Fibroblast of lung (primary cell): Measurements from ENCODE around the gene BZW2. TPM values are rescaled to one million over a fixed set of nuclear protein-coding genes. Genes with fewer than 3 reads are reported as not detected.
A peak's percentile ranks its signal among the peaks of the same experiment; 100 is the strongest.

Experiments
- DNase-seq, 2 donors: peaks; one replicate each; pipeline versions ENCODE4 v3.0.0 to v3.0.0-alpha.2; 2010; ENCODE audit warnings: low read depth in 2 of 2
- H2AFZ ChIP-seq: 2 replicates; pipeline ENCODE4 v1.5.1; 2012; ENCODE audit warnings: low read length, control low read depth, inconsistent platforms
- H3K27ac ChIP-seq: 2 replicates; pipeline ENCODE4 v1.5.1; 2011; ENCODE audit warnings: low read length, control low read depth; ENCODE audit not compliant: insufficient read depth
- H3K27me3 ChIP-seq: 2 replicates; pipeline ENCODE4 v1.5.1; 2011; ENCODE audit warnings: mild to moderate bottlenecking, low read length; ENCODE audit not compliant: control insufficient read depth, insufficient read depth
- H3K36me3 ChIP-seq: 2 replicates; pipeline ENCODE4 v1.5.1; 2011; ENCODE audit warnings: low read length; ENCODE audit not compliant: control insufficient read depth, insufficient read depth
- H3K4me1 ChIP-seq: 2 replicates; pipeline ENCODE4 v1.5.1; 2011; ENCODE audit warnings: low read length; ENCODE audit not compliant: control insufficient read depth, insufficient read depth; ENCODE audit errors: extremely low read depth
- H3K4me2 ChIP-seq: 2 replicates; pipeline ENCODE4 v1.5.1; 2011; ENCODE audit warnings: low read length, control low read depth; ENCODE audit not compliant: insufficient read depth; ENCODE audit errors: extremely low read depth
- H3K4me3 ChIP-seq, 4 experiments: fragments of 200-600 bp in 1 of 4; sonication (generic) in 1 of 4; replicated peaks in 1 of 4; 2 replicates each; pipeline ENCODE4 v1.5.1; 2011 to 2016; ENCODE audit warnings: low read length in 4 of 4, low read depth in 3 of 4, mild to moderate bottlenecking in 3 of 4, control low read depth in 2 of 4, inconsistent platforms in 1 of 4, mixed read lengths in 1 of 4; ENCODE audit not compliant: insufficient read depth in 1 of 4; ENCODE audit errors: control extremely low read depth in 1 of 4
- H3K79me2 ChIP-seq: 2 replicates; pipeline ENCODE4 v1.5.1; 2012; ENCODE audit warnings: mild to moderate bottlenecking, low read length, inconsistent platforms; ENCODE audit not compliant: control insufficient read depth, insufficient read depth
- H3K9ac ChIP-seq: 2 replicates; pipeline ENCODE4 v1.5.1; 2011; ENCODE audit warnings: mild to moderate bottlenecking, low read length, control low read depth; ENCODE audit not compliant: insufficient read depth
- H3K9me3 ChIP-seq: 2 replicates; pipeline ENCODE4 v1.5.1; 2012; ENCODE audit warnings: low read depth, low read length; ENCODE audit not compliant: control insufficient read depth, insufficient read depth
- H4K20me1 ChIP-seq: 2 replicates; pipeline ENCODE4 v1.5.1; 2011; ENCODE audit warnings: low read length; ENCODE audit not compliant: control insufficient read depth, insufficient read depth; ENCODE audit errors: extremely low read depth
- EZH2 ChIP-seq: IDR thresholded peaks from 2 replicates; pipeline ENCODE4 v1.5.1; 2012; ENCODE audit warnings: low read length, control low read depth, mild to moderate bottlenecking; ENCODE audit errors: missing control alignments
- polyA plus RNA-seq, 2 donors: library from polyadenylated mRNA; depleted of rRNA in 1 of 2; stranded (reverse) in 1 of 2; unstranded in 1 of 2; fragments of >200 nt; gene quantifications; 2 replicates each; pipeline ENCODE4 v1.2.1, GENCODE V29; 2011 to 2012; ENCODE audit warnings: missing spikeins in 1 of 2
- total RNA-seq: library from RNA; depleted of rRNA; stranded (reverse); fragments of >200 nt; gene quantifications from 2 replicates; pipeline ENCODE4 v1.2.1, GENCODE V29; 2014
- TF ChIP-seq, protein P1 (sequence below), 2 donors: IDR thresholded peaks in 1 of 2; conservative IDR thresholded peaks in 1 of 2; 1 replicate in 1 of 2; 2 replicates in 1 of 2; pipeline ENCODE4 v1.5.1; 2011 to 2012; ENCODE audit warnings: low read length in 2 of 2, control low read depth in 1 of 2, inconsistent platforms in 1 of 2, low read depth in 1 of 2, mild to moderate bottlenecking in 1 of 2

The BZW2 gene
- total and polyA plus RNA-seq, 2 donors (not counting 1 experiment from before 2014, with no cell fraction given) = 43.3 to 88.8 TPM

DNA sequence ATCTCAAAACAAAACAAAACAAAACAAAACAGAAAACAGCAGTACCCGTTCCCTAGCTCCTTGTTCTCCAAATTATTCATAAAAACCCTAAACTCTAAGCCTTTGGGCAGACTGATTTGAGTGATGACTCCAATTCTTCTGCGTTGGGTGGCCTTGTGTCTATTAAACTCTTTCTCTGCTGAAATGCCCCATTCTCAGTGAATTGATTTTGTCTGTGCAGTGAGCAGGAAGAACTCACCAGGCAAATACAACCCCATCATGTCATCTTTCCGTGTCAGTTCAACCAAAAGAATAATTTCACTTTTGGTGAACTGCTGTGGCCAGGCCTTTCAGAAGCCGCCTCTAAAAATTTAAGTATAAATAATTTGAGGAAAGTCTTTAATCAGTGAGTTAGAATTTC is 89.0 kb downstream of the BZW2 start:
- no peak overlapping the region for H2AFZ ChIP-seq
- TF ChIP-seq, protein P1, sequence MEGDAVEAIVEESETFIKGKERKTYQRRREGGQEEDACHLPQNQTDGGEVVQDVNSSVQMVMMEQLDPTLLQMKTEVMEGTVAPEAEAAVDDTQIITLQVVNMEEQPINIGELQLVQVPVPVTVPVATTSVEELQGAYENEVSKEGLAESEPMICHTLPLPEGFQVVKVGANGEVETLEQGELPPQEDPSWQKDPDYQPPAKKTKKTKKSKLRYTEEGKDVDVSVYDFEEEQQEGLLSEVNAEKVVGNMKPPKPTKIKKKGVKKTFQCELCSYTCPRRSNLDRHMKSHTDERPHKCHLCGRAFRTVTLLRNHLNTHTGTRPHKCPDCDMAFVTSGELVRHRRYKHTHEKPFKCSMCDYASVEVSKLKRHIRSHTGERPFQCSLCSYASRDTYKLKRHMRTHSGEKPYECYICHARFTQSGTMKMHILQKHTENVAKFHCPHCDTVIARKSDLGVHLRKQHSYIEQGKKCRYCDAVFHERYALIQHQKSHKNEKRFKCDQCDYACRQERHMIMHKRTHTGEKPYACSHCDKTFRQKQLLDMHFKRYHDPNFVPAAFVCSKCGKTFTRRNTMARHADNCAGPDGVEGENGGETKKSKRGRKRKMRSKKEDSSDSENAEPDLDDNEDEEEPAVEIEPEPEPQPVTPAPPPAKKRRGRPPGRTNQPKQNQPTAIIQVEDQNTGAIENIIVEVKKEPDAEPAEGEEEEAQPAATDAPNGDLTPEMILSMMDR (conservative IDR thresholded peaks at IDR 0.05 in 1 of 2, IDR thresholded peaks at IDR 0.05 in 1 of 2; ENCODE audit: low read depth in 1 of 2, low read length in 2 of 2) = no peak
- no peak for TF ChIP-seq EZH2
- H3K4me2 ChIP-seq = no peak overlapping the region
- H4K20me1 ChIP-seq = no peaks in the 10 kb centered on the region
- no peak for DNase-seq
- H3K9ac ChIP-seq = no peak overlapping the region
- H3K79me2 ChIP-seq = no peaks in the 10 kb centered on the region
- no peaks in the 10 kb centered on the region for H3K36me3 ChIP-seq
- H3K9me3 ChIP-seq = no peaks in the 10 kb centered on the region
- H3K4me1 ChIP-seq = peaks cover 3% of the 10 kb centered on the region
- no peak overlapping the region for H3K4me3 ChIP-seq
- no peak overlapping the region for H3K27ac ChIP-seq
- H3K27me3 ChIP-seq = no peaks in the 10 kb centered on the region

DNA sequence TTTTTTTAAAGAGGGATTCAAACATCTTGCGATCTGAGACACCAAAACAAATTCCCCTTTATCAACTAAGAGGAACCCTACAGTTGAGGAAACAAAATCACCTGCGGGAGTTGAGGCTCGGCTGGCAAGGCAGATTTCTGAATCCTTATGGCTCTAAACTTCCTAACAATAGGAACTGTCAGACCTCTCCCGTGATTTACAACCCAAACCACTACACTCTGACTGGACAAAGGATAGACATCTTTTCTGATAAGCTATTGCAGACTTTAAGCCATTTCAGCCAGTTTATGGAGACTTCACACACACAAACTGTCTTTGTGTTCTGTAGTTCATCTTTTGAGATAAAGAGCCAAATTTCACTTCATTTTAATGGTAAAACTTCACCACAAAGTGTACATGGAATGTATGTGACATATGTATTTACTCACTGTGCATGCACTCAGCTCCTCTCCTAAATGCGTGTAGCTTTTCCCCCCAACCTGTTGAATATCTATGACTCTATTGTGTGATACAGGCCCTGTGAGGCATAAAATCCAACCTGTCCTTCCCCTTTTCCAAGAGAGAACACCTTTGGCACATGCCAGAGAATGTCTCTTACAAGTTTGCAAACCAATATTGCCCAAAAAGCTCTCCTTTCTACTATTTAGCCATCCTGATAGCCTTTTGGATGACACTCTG is 92.2 kb downstream of the BZW2 start:
- Histone ChIP-seq H3K27ac (no peak overlapping the region), H3K4me1 (peaks cover 3% of the 10 kb centered on the region)
- DNase-seq = no peak

DNA sequence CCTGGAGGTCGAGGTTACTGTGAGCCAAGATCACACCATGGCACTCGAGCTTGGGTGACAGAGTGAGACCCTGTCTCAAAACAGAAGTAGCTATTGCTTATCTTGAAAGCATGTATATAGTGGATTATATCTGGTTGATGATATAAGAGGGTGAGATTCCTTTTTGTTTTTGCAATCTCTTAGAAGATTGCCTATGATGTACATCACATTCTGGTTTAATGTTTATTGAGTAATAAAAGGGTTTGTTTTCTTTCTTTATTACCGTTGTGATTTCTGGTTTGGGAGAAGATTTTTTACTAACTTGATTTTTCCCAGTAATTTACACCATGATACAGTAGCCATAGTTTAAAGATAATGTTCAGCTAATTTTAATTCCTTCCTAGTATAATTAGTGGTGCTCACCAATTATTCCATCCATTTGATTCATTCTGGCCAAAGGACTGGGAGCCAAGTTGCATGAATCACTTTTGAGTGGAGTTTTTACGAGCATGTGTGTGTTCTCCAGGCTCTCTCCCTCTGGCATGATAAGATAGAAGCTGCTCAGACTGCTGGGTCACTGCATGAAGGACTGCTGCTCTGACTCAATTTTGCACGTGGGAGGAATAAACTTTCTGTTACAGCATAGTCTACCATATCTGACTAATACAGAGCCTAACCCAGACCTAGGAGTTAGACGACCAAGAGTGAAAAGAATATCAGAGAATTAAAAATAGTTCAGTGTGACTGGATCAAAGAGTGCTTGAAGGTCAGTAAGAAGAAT is 94.1 kb downstream of the BZW2 start:
- Histone ChIP-seq H2AFZ (no peak overlapping the region), H3K4me3 (no peak overlapping the region), H3K9ac (no peak overlapping the region), H3K4me2 (no peak overlapping the region), H3K4me1 (peaks cover 3% of the 10 kb centered on the region), H3K27ac (peak overlapping the region; percentile 23), H3K36me3 (no peaks in the 10 kb centered on the region), H3K9me3 (no peaks in the 10 kb centered on the region), H3K27me3 (no peaks in the 10 kb centered on the region), H4K20me1 (no peaks in the 10 kb centered on the region), H3K79me2 (no peaks in the 10 kb centered on the region)
- peak; percentile 97 to 99 for DNase-seq
- no peak for TF ChIP-seq EZH2
- TF ChIP-seq, protein P1 (conservative IDR thresholded peaks at IDR 0.05 in 1 of 2, IDR thresholded peaks at IDR 0.05 in 1 of 2; ENCODE audit: low read depth in 1 of 2, low read length in 2 of 2) = no peak

More for the DNA sequence above, 92.2 kb downstream of the BZW2 start:
- Histone ChIP-seq H4K20me1 (no peaks in the 10 kb centered on the region), H3K36me3 (no peaks in the 10 kb centered on the region), H3K9me3 (no peaks in the 10 kb centered on the region), H3K4me3 (no peak overlapping the region), H3K79me2 (no peaks in the 10 kb centered on the region), H3K27me3 (no peaks in the 10 kb centered on the region), H2AFZ (no peak overlapping the region), H3K9ac (no peak overlapping the region), H3K4me2 (no peak overlapping the region)
- no peak for TF ChIP-seq EZH2
- TF ChIP-seq, protein P1 (conservative IDR thresholded peaks at IDR 0.05 in 1 of 2, IDR thresholded peaks at IDR 0.05 in 1 of 2; ENCODE audit: low read depth in 1 of 2, low read length in 2 of 2) = no peak
